NCI-H526 (cell line): ENCODE data around the gene ZSCAN5A.
"Not testable (repeated sequence)": the region's sequence is repeated elsewhere in the genome, so short reads cannot be mapped to it uniquely, and the experiment has no call there.

Experiments used
- DNase-seq, 2 experiments: peaks; one replicate each; lab custom pipeline; 2025; lab: John Stamatoyannopoulos, UW

ZSCAN5A gene

GRCh38 chr19:56271151-56271550 is 43.5 kb downstream of the ZSCAN5A start:
- no peak for DNase-seq

- no peak for DNase-seq
Observed at GRCh38 chr19:56270676-56271075, 44.0 kb downstream of the ZSCAN5A start.

DNA sequence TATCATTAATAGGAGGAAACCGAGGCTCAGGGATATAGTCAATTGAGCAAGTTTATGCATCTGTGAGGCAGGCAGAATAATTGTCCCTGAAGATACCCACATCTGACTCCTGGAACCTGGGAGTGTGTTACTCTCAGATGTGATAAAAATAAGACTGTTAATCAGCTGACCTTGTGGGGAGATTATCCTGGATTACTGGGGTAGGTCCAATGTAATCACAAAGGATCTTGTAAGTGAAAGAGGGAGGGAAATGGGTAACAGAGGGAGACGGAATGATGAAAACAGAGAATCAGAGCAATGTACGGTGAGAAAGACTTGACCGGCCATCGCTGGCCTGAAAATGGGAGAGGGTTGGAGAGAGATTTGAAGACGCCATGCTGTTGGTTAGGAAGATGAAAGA is 45.3 kb downstream of the ZSCAN5A start:
- DNase-seq, result no peak

GRCh38 chr19:56266051-56266450 is 48.6 kb downstream of the ZSCAN5A start:
- no peak for DNase-seq

DNA sequence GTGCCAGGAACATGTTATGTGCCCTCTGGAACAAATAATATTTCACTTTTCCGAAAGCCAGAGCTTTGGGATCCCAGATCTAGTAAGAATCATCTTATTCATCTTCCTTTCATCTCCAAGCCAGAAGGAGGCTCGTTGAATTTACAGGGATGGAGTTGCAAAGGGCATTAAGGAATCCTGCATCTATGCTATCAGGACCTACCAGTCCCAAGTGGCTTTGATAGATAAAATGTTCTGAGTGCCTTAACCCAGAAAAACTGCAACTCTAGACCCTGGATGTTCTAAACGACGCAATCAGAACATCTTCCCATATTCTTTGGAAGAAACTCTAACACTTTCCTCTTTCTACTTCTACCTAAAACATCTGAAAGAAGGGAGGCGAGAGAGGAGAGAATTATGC is 51.3 kb downstream of the ZSCAN5A start:
- no peak for DNase-seq

DNA sequence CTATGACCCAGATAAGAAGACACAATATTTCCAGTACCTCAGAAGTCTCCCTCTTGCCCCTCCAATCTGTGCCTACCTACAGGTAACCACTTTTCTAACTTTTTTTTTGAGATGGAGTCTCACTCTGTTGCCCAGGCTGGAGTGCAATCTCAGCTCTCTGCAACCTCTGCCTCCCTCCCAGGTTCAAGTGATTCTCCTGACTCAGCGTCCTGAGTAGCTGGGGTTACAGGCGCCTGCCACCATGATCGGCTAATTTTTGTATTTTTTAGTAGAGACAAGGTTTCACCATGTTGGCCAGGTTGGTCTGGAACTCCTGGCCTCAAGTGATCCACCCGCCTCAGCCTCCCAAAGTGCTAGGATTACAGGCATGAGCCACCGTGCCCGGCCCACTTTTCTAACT is 52.7 kb downstream of the ZSCAN5A start:
- DNase-seq, result not testable (repeated sequence)

GRCh38 chr19:56261145-56261544 is 53.5 kb downstream of the ZSCAN5A start:
- no peak for DNase-seq

DNA sequence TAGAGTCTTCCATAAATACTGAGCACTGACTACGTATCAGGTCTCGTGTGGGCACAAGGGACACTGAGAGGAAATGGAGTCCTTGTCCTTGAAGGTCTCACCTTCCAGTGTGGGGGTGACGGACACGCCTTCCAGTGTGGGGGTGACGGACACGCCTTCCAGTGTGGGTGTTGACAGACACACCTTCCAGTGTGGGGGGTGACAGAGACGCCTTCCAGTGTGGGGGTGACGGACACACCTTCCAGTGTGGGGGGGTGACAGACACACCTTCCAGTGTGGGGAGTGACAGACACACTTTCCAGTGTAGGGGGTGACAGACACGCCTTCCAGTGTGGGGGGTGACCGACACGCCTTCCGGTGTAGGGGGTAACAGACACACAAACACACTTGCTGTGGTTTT is 56.4 kb downstream of the ZSCAN5A start:
- DNase-seq, result no peak

- DNase-seq, result peak; percentile 43 to 83
Observed at GRCh38 chr19:56253737-56254136, 60.9 kb downstream of the ZSCAN5A start.

DNA sequence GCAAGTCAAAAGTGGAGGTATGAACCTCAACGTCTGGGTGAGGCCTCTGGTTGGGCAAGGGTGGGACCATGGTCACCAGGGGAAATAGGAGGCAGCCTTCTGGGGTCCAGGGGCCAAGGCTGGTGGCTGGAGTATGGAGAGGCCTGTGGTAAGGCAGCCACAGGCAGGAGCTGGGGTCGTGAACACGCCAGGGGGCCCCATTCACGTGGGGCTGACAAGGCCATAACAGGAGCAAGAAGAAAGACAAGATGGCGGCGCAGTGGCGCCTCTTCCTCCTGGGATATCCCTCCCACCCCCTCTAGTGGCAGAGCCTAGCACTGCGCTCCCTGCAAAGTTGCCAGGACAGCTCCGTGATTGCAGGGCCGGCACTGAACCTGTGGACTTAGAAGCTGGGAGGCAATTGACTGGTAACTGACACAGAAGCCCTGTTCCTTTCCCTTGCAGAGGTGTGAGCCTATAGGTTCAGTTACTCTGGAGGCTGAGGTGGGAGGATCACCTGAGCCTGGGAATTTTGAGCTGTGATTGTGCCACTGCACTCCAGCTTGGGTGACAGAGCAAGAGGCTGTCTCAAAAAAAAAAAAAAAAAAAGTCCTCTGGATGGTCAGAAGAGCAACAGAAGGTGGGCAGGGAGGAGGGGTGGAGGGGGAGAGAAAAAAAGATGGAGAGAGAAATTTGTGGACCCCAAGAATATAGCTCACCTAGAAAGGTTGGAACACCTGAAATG is 61.8 kb downstream of the ZSCAN5A start:
- peak; percentile 59 to 87 for DNase-seq

GRCh38 chr19:56248736-56249338 is 65.8 kb downstream of the ZSCAN5A start:
- not testable (repeated sequence) for DNase-seq

DNA sequence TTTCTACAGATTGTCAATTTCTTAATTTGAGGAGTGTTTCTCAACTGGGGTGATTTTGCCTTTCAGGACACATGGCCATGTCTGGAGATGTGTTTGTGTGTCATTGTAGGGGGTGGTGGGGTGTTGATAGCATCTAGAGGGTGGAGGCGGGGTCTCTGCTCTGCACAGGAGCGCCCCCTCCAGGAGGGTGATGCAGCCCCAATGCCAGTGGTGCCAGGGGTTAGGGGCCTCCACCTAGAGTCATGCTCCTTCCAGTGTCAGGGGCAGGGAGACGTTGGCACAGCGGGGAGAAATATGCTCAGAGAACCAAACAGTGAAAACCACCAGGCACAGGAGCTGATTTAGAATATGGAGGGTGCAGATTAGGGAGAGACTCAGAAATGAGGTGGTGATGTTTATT is 68.9 kb downstream of the ZSCAN5A start:
- DNase-seq, result not testable (repeated sequence)

GRCh38 chr19:56245121-56245740 is 69.4 kb downstream of the ZSCAN5A start:
- no peak for DNase-seq

DNA sequence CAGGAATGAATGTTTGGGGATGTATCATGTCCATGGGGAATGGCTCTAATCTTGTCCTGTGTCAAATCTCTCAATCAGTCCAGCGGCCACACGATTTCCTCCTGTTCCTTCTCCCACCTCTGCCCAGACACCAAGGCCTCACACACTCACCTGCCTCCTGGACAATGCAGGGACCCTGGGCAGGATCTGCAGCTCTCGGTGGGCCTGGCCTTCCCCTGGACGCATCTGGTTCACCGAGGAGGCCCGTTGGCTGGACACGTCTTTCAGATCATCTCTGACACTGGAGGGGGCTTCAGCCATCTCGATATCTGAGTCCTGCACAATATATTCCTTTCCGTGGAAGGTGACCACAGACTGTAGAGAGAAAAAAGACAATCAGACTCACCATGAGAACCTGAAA is 91.2 kb downstream of the ZSCAN5A start:
- no peak for DNase-seq

GRCh38 chr19:56222901-56223300 is 91.7 kb downstream of the ZSCAN5A start:
- no peak for DNase-seq

DNA sequence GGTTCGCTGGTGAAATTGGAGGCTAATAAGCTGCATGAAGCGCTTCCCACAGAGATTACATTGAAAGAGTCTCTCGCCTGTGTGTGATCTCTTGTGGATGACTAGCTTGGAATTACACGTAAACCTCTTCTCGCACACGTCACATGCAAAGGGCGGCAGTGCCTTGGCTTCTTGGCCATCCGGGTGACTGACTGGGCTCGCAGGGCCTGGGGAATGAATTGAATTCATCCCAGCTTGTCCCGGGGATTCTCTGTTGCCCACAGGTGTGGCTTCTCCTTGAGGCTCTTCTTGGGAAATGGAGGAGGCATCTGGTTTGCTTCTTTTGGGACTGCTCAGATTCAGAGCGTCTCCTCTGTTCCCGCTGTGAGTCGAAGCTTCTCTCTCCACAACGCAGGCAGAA is 92.8 kb downstream of the ZSCAN5A start:
- no peak for DNase-seq

DNA sequence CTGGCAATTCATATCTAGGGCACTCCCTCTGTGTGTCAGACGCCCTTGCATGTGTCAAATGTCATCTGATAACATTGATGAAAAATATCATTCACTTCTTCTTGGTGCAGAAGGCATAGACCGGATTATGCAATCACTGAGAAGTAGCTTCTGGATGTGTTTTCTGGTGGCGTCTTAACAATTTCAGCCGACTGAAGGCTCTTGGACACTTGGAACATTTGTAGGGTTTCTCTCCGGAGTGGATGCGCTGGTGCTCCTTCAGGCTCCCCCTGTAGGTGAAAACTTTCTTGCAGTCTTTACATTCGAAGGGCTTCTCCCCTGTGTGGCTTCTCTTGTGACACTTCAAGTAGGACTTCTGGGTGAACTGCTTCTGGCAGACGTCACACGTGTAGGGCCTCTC is 93.2 kb downstream of the ZSCAN5A start:
- peak in 1 of 2 experiments; percentile 25 for DNase-seq

- no peak for DNase-seq
Observed at GRCh38 chr19:56218961-56219360, 95.7 kb downstream of the ZSCAN5A start.

- DNase-seq, result peak in 1 of 2 experiments; percentile 46
Observed at GRCh38 chr19:56217039-56217949, 97.3 kb downstream of the ZSCAN5A start.

GRCh38 chr19:56211718-56212117 is 102.9 kb downstream of the ZSCAN5A start:
- DNase-seq, result peak in 1 of 2 experiments; percentile 6

- not testable (repeated sequence) for DNase-seq
Observed at GRCh38 chr19:56210036-56210435, 104.6 kb downstream of the ZSCAN5A start.

GRCh38 chr19:56209091-56209490 is 105.5 kb downstream of the ZSCAN5A start:
- DNase-seq, result no peak
